H9 (cell line): ENCODE data around the gene ZFAND3. TPM values are rescaled to one million over a fixed set of nuclear protein-coding genes. Genes with fewer than 3 reads are reported as not detected.

ENCODE experiments used
- DNase-seq: peaks from one replicate; pipeline ENCODE4 v3.0.0-alpha.2; 2017
- H2AFZ ChIP-seq: one replicate; pipeline ENCODE4 v1.6.1; 2013; ENCODE audit warnings: mild to moderate bottlenecking, low read length, control low read depth, moderate library complexity
- H2AK5ac ChIP-seq: 2 replicates; pipeline ENCODE4 v1.6.1; 2013; ENCODE audit warnings: low read length, control low read depth, mixed read lengths; ENCODE audit not compliant: insufficient read length
- H2BK120ac ChIP-seq: one replicate; pipeline ENCODE4 v1.6.1; 2013; ENCODE audit warnings: low read depth, mild to moderate bottlenecking, low read length, control low read depth, inconsistent platforms; ENCODE audit not compliant: poor library complexity, severe bottlenecking
- H2BK12ac ChIP-seq: 2 replicates; pipeline ENCODE4 v1.6.1; 2013; ENCODE audit warnings: low read length, control low read depth, mixed read lengths, low read depth; ENCODE audit not compliant: insufficient read length
- H2BK15ac ChIP-seq: 2 replicates; pipeline ENCODE4 v1.6.1; 2013; ENCODE audit warnings: low read depth, low read length, control low read depth
- H2BK20ac ChIP-seq: one replicate; pipeline ENCODE4 v1.6.1; 2013; ENCODE audit warnings: low read depth, mild to moderate bottlenecking, low read length, control low read depth, inconsistent platforms; ENCODE audit not compliant: poor library complexity, severe bottlenecking
- H2BK5ac ChIP-seq: 2 replicates; pipeline ENCODE4 v1.6.1; 2013; ENCODE audit warnings: low read length, control low read depth, mixed read lengths; ENCODE audit not compliant: insufficient read length
- H3K14ac ChIP-seq: 2 replicates; pipeline ENCODE4 v1.6.1; 2013; ENCODE audit warnings: low read length, control low read depth; ENCODE audit not compliant: insufficient read depth
- H3K18ac ChIP-seq: 2 replicates; pipeline ENCODE4 v1.6.1; 2013; ENCODE audit warnings: low read depth, mild to moderate bottlenecking, mixed read lengths, low read length, control low read depth; ENCODE audit not compliant: insufficient read length
- H3K23ac ChIP-seq: 2 replicates; pipeline ENCODE4 v1.6.1; 2013; ENCODE audit warnings: low read length, control low read depth, mixed read lengths, low read depth; ENCODE audit not compliant: insufficient read length
- H3K23me2 ChIP-seq: 2 replicates; pipeline ENCODE4 v1.6.1; 2013; ENCODE audit warnings: low read depth, mild to moderate bottlenecking, mixed read lengths, low read length, control low read depth; ENCODE audit not compliant: insufficient read length, poor library complexity, severe bottlenecking
- H3K27ac ChIP-seq: 2 replicates; pipeline ENCODE4 v1.5.1; 2013; ENCODE audit warnings: low read length, control low read depth, mixed read lengths, low read depth; ENCODE audit not compliant: insufficient read length
- H3K27me3 ChIP-seq: 2 replicates; pipeline ENCODE4 v1.6.1; 2013; ENCODE audit warnings: low read length, control low read depth, inconsistent platforms; ENCODE audit not compliant: insufficient read depth
- H3K4ac ChIP-seq: 2 replicates; pipeline ENCODE4 v1.6.1; 2013; ENCODE audit warnings: low read depth, mild to moderate bottlenecking, control low read depth, inconsistent platforms, low read length, moderate library complexity
- H3K4me1 ChIP-seq: 2 replicates; pipeline ENCODE4 v1.6.1; 2013; ENCODE audit warnings: low read length, control low read depth, inconsistent platforms; ENCODE audit not compliant: insufficient read depth
- H3K4me2 ChIP-seq: 2 replicates; pipeline ENCODE4 v1.6.1; 2013; ENCODE audit warnings: low read length, control low read depth, mixed read lengths; ENCODE audit not compliant: insufficient read length, insufficient read depth
- H3K56ac ChIP-seq: 2 replicates; pipeline ENCODE4 v1.6.1; 2013; ENCODE audit warnings: low read depth, mild to moderate bottlenecking, mixed read lengths, low read length, control low read depth; ENCODE audit not compliant: insufficient read length
- H3K79me1 ChIP-seq: 2 replicates; pipeline ENCODE4 v1.6.1; 2013; ENCODE audit warnings: low read depth, mild to moderate bottlenecking, moderate library complexity, low read length, control low read depth, inconsistent platforms; ENCODE audit not compliant: insufficient read depth, poor library complexity, severe bottlenecking
- H3K79me2 ChIP-seq: 2 replicates; pipeline ENCODE4 v1.6.1; 2013; ENCODE audit warnings: low read length, control low read depth, inconsistent platforms; ENCODE audit not compliant: insufficient read depth
- H3K9ac ChIP-seq: 2 replicates; pipeline ENCODE4 v1.6.1; 2013; ENCODE audit warnings: low read length, control low read depth, mixed read lengths; ENCODE audit not compliant: insufficient read length; ENCODE audit errors: extremely low read depth
- H3K9me3 ChIP-seq: one replicate; pipeline ENCODE4 v1.6.1; 2013; ENCODE audit warnings: low read depth, low read length, inconsistent platforms; ENCODE audit not compliant: control insufficient read depth
- H3T11ph ChIP-seq: one replicate; pipeline ENCODE4 v1.6.1; 2013; ENCODE audit warnings: mild to moderate bottlenecking, low read length, control low read depth, inconsistent platforms
- H4K20me1 ChIP-seq: one replicate; pipeline ENCODE4 v1.6.1; 2013; ENCODE audit not compliant: control insufficient read depth, insufficient read length, insufficient read depth
- H4K5ac ChIP-seq: 2 replicates; pipeline ENCODE4 v1.6.1; 2013; ENCODE audit warnings: low read depth, mild to moderate bottlenecking, mixed read lengths, low read length, control low read depth; ENCODE audit not compliant: insufficient read length
- H4K8ac ChIP-seq: replicated peaks from 2 replicates; pipeline ENCODE4 v1.6.1; 2013; ENCODE audit warnings: low read length, control low read depth, mixed read lengths, low read depth; ENCODE audit not compliant: insufficient read length
- H4K91ac ChIP-seq: 2 replicates; pipeline ENCODE4 v1.6.1; 2013; ENCODE audit warnings: low read depth, mild to moderate bottlenecking, moderate library complexity, mixed read lengths, low read length, control low read depth; ENCODE audit not compliant: insufficient read length
- H3K27ac Mint-ChIP-seq, 3 experiments: 2 replicates in 2 of 3; 3 replicates in 1 of 3; pipeline ENCODE4 v1.8.0; 2020 to 2021; ENCODE audit warnings: mixed read lengths in 3 of 3, mild to moderate bottlenecking in 1 of 3, moderate library complexity in 1 of 3
- H3K27me3 Mint-ChIP-seq: 2 replicates; pipeline ENCODE4 v1.8.0; 2021; ENCODE audit warnings: low read depth, mild to moderate bottlenecking, moderate library complexity, mixed read lengths
- H3K36me3 Mint-ChIP-seq, 3 experiments: 2 replicates in 2 of 3; 3 replicates in 1 of 3; pipeline ENCODE4 v1.8.0; 2020 to 2021; ENCODE audit warnings: low read depth in 3 of 3, mixed read lengths in 3 of 3; ENCODE audit not compliant: insufficient read depth in 1 of 3
- H3K4me1 Mint-ChIP-seq, 2 experiments: 2 replicates each; pipeline ENCODE4 v1.8.0; 2020; ENCODE audit warnings: mixed read lengths in 2 of 2
- H3K4me3 Mint-ChIP-seq, 2 experiments: 2 replicates in 1 of 2; 3 replicates in 1 of 2; pipeline ENCODE4 v1.8.0; 2020 to 2021; ENCODE audit warnings: mild to moderate bottlenecking in 2 of 2, mixed read lengths in 2 of 2, moderate library complexity in 1 of 2
- H3K9me3 Mint-ChIP-seq, 2 experiments: 2 replicates in 1 of 2; 3 replicates in 1 of 2; pipeline ENCODE4 v1.8.0; 2020; ENCODE audit warnings: mild to moderate bottlenecking in 2 of 2, mixed read lengths in 2 of 2, moderate library complexity in 1 of 2
- WGBS: extraction: QIAGEN DNeasy Blood & Tissue Kit; methylation state at CpG from one replicate; pipeline ENCODE4 v1.1.7; 2013; ENCODE audit warnings: missing lambda C conversion rate, low lambda C conversion rate, mixed read lengths; ENCODE audit not compliant: insufficient read length; ENCODE audit errors: extremely low coverage; 5-methylcytosine and 5-hydroxymethylcytosine counted together
- total RNA-seq: library from RNA; stranded (reverse); gene quantifications from 2 replicates; pipeline ENCODE4 v1.2.1, GENCODE V29; 2021
- TF ChIP-seq, protein P1 (sequence below): fragments of 200-600 bp; sonication (generic); conservative IDR thresholded peaks from 3 replicates; pipeline ENCODE4 v1.8.0; 2021; ENCODE audit warnings: antibody characterized with exemption, mild to moderate bottlenecking

Gene ZFAND3
- total RNA-seq, 1 experiment from 2014 or later: 57.7 TPM

GRCh38 chr6:38193051-38193450 lies 373.5 kb downstream of the ZFAND3 start:
- peak overlapping the region in 1 of 2 experiments; percentile 31; a peak in 1 of 5 replicates for H3K4me3 Mint-ChIP-seq
- H4K8ac ChIP-seq: no peak overlapping the region
- H3K4me1 ChIP-seq: peaks cover 8% of the 10 kb centered on the region; the same call in 1 of the 2 replicates
- H3K27me3 ChIP-seq: no peaks in the 10 kb centered on the region
- no peak overlapping the region for H4K91ac ChIP-seq
- H2BK12ac ChIP-seq: no peak overlapping the region
- H3K27ac ChIP-seq: no peak overlapping the region
- no peaks in the 10 kb centered on the region for H4K20me1 ChIP-seq
- no peak overlapping the region for H3K23ac ChIP-seq
- H3K4me1 Mint-ChIP-seq: peaks cover 41 to 51% of the 10 kb centered on the region in 2 experiments
- H3T11ph ChIP-seq: no peak overlapping the region
- H3K18ac ChIP-seq: no peak overlapping the region
- no peaks in the 10 kb centered on the region for H3K79me1 ChIP-seq
- no peaks in the 10 kb centered on the region for H3K23me2 ChIP-seq
- H3K14ac ChIP-seq: no peak overlapping the region; the same call in 1 of the 2 replicates
- TF ChIP-seq, protein P1, sequence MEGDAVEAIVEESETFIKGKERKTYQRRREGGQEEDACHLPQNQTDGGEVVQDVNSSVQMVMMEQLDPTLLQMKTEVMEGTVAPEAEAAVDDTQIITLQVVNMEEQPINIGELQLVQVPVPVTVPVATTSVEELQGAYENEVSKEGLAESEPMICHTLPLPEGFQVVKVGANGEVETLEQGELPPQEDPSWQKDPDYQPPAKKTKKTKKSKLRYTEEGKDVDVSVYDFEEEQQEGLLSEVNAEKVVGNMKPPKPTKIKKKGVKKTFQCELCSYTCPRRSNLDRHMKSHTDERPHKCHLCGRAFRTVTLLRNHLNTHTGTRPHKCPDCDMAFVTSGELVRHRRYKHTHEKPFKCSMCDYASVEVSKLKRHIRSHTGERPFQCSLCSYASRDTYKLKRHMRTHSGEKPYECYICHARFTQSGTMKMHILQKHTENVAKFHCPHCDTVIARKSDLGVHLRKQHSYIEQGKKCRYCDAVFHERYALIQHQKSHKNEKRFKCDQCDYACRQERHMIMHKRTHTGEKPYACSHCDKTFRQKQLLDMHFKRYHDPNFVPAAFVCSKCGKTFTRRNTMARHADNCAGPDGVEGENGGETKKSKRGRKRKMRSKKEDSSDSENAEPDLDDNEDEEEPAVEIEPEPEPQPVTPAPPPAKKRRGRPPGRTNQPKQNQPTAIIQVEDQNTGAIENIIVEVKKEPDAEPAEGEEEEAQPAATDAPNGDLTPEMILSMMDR: no peak
- H2BK20ac ChIP-seq: no peak overlapping the region
- peak overlapping the region in 2 of 3 experiments; percentile 70 to 87; a peak in 2 of 7 replicates for H3K27ac Mint-ChIP-seq
- WGBS: no CpG with 5 or more reads among the region's 7 CpGs
- H3K27me3 Mint-ChIP-seq: no peaks in the 10 kb centered on the region
- no peak overlapping the region for H3K4ac ChIP-seq
- no peaks in the 10 kb centered on the region for H3K36me3 Mint-ChIP-seq
- H2AFZ ChIP-seq: no peak overlapping the region
- H3K4me2 ChIP-seq: no peak overlapping the region
- H2BK120ac ChIP-seq: no peak overlapping the region
- H3K79me2 ChIP-seq: no peaks in the 10 kb centered on the region
- no peak overlapping the region for H3K9ac ChIP-seq
- H2BK15ac ChIP-seq: no peak overlapping the region
- H4K5ac ChIP-seq: no peak overlapping the region
- H2AK5ac ChIP-seq: no peak overlapping the region
- H2BK5ac ChIP-seq: no peak overlapping the region
- H3K9me3 ChIP-seq: no peaks in the 10 kb centered on the region
- no peak overlapping the region for H3K56ac ChIP-seq
- no peaks in the 10 kb centered on the region for H3K9me3 Mint-ChIP-seq
- peak; percentile 17 for DNase-seq
